GM13976 (cell line): ENCODE data around the gene NPAS2.

Source experiments
- DNase-seq: peaks from one replicate; pipeline ENCODE4 v3.0.0; 2012; ENCODE audit warnings: low spot score
- CTCF ChIP-seq: IDR thresholded peaks from 2 replicates; pipeline ENCODE4 v1.5.1; 2012; ENCODE audit warnings: borderline replicate concordance, mild to moderate bottlenecking; ENCODE audit not compliant: insufficient read depth; ENCODE audit errors: extremely low read depth, missing control alignments, control extremely low read depth
- in situ Hi-C: fragments of 300-500 bp; cut with MboI; formaldehyde crosslinking; loops from one replicate; pipeline ENCODE4 v1.12.0; 2022; ENCODE audit warnings: low sequenced_read_pairs, mixed read lengths, inconsistent platforms; ENCODE audit not compliant: unreplicated experiment

Gene NPAS2

GRCh38 chr2:101038455-101039255 is 218.7 kb downstream of the NPAS2 start:
- no peak for DNase-seq
- in situ Hi-C loops = no loop called here
- TF ChIP-seq CTCF = peak; percentile 35

GRCh38 chr2:101040072-101040471 is 220.1 kb downstream of the NPAS2 start:
- in situ Hi-C loops = no loop called here
- TF ChIP-seq CTCF = no peak
- no peak for DNase-seq

- DNase-seq = no peak
- in situ Hi-C loops = no loop called here
- no peak for TF ChIP-seq CTCF
These were observed 220.8 kb downstream of the NPAS2 start for GRCh38 chr2:101040761-101041160.

- in situ Hi-C loops = no loop called here
- DNase-seq = no peak
- TF ChIP-seq CTCF = no peak
These were observed 221.5 kb downstream of the NPAS2 start for GRCh38 chr2:101041413-101041812.

GRCh38 chr2:101045330-101045729 is 225.4 kb downstream of the NPAS2 start:
- no peak for TF ChIP-seq CTCF
- in situ Hi-C loops = no loop called here

More at GRCh38 chr2:101045330-101045729, 225.4 kb downstream of the NPAS2 start:
- no peak for DNase-seq
